ENCODE data around the gene PRR14L. TPM values are rescaled to one million over a fixed set of nuclear protein-coding genes. Genes with fewer than 3 reads are reported as not detected.

The PRR14L gene
- polyA plus RNA-seq, 1 donor from 2014 or later: 14.3 TPM

- Histone ChIP-seq H3K9me2 (ENCODE audit: insufficient read depth, low read length) (no peaks in the 10 kb centered on the region), H3K36me3 (ENCODE audit: insufficient read depth, low read length) (no peaks in the 10 kb centered on the region), H4K20me1 (ENCODE audit: insufficient read depth) (no peaks in the 10 kb centered on the region), H3K27ac (ENCODE audit: low read length) (no peak overlapping the region), H3K79me2 (replicated peaks; ENCODE audit: insufficient read depth, low read length) (peaks cover 28% of the 10 kb centered on the region), H3K4me3 (ENCODE audit: low read length) (no peak overlapping the region), H3K9me3 (ENCODE audit: low read length) (no peaks in the 10 kb centered on the region), H3F3A (ENCODE audit: insufficient read depth, low read length, poor library complexity, severe bottlenecking) (no peaks in the 10 kb centered on the region), H2AFZ (ENCODE audit: low read depth, low read length) (no peak overlapping the region), H3K4me2 (ENCODE audit: low read length) (no peak overlapping the region), H3K27me3 (ENCODE audit: insufficient read depth, low read depth, low read length) (no peaks in the 10 kb centered on the region), H3K9ac (ENCODE audit: low read length) (no peak overlapping the region)
- no peak for TF ChIP-seq RAD21 (conservative IDR thresholded peaks at IDR 0.05)
- no peak for TF ChIP-seq SMC3 (conservative IDR thresholded peaks at IDR 0.05; ENCODE audit: poor library complexity)
- no peak for TF ChIP-seq EP300 (conservative IDR thresholded peaks at IDR 0.05; ENCODE audit: poor library complexity, severe bottlenecking)
- no peak for TF ChIP-seq CTCF (IDR thresholded peaks at IDR 0.05; ENCODE audit: poor library complexity, severe bottlenecking)
- TF ChIP-seq MXI1 (conservative IDR thresholded peaks at IDR 0.05; ENCODE audit: poor library complexity, severe bottlenecking): no peak
- no peak for TF ChIP-seq REST (IDR thresholded peaks at IDR 0.05; ENCODE audit: borderline replicate concordance)
- TF ChIP-seq POLR2AphosphoS5 (IDR thresholded peaks at IDR 0.05): no peak
- no peak for TF ChIP-seq EZH2 (IDR thresholded peaks at IDR 0.05; ENCODE audit: borderline replicate concordance, insufficient read depth, low read length, poor library complexity, severe bottlenecking)
- no peak for TF ChIP-seq TAF1 (IDR thresholded peaks at IDR 0.05; ENCODE audit: low read depth)
Observed at GRCh38 chr22:31736458-31736857, 13.5 kb downstream of the PRR14L start.

GRCh38 chr22:31734512-31734911, 15.4 kb downstream of the PRR14L start:
- no peaks in the 10 kb centered on the region for H3F3A ChIP-seq (ENCODE audit: insufficient read depth, low read length, poor library complexity, severe bottlenecking)
- no peak overlapping the region for H3K4me2 ChIP-seq (ENCODE audit: low read length)
- no peaks in the 10 kb centered on the region for H4K20me1 ChIP-seq (ENCODE audit: insufficient read depth)
- no peaks in the 10 kb centered on the region for H3K36me3 ChIP-seq (ENCODE audit: insufficient read depth, low read length)
- no peaks in the 10 kb centered on the region for H3K9me2 ChIP-seq (ENCODE audit: insufficient read depth, low read length)
- no peak overlapping the region for H3K27ac ChIP-seq (ENCODE audit: low read length)
- H3K4me3 ChIP-seq (ENCODE audit: low read length): no peak overlapping the region
- no peak overlapping the region for H3K9ac ChIP-seq (ENCODE audit: low read length)
- H3K79me2 ChIP-seq (replicated peaks; ENCODE audit: insufficient read depth, low read length): peaks cover 31% of the 10 kb centered on the region
- H2AFZ ChIP-seq (ENCODE audit: low read depth, low read length): no peak overlapping the region
- no peaks in the 10 kb centered on the region for H3K27me3 ChIP-seq (ENCODE audit: insufficient read depth, low read depth, low read length)
- no peaks in the 10 kb centered on the region for H3K9me3 ChIP-seq (ENCODE audit: low read length)
- no peak for TF ChIP-seq EZH2 (IDR thresholded peaks at IDR 0.05; ENCODE audit: borderline replicate concordance, insufficient read depth, low read length, poor library complexity, severe bottlenecking)
- TF ChIP-seq MXI1 (conservative IDR thresholded peaks at IDR 0.05; ENCODE audit: poor library complexity, severe bottlenecking): no peak
- TF ChIP-seq TAF1 (IDR thresholded peaks at IDR 0.05; ENCODE audit: low read depth): no peak
- TF ChIP-seq POLR2AphosphoS5 (IDR thresholded peaks at IDR 0.05): no peak
- TF ChIP-seq SMC3 (conservative IDR thresholded peaks at IDR 0.05; ENCODE audit: poor library complexity): no peak
- TF ChIP-seq REST (IDR thresholded peaks at IDR 0.05; ENCODE audit: borderline replicate concordance): no peak
- no peak for TF ChIP-seq EP300 (conservative IDR thresholded peaks at IDR 0.05; ENCODE audit: poor library complexity, severe bottlenecking)
- TF ChIP-seq CTCF (IDR thresholded peaks at IDR 0.05; ENCODE audit: poor library complexity, severe bottlenecking): no peak
- no peak for TF ChIP-seq RAD21 (conservative IDR thresholded peaks at IDR 0.05)

Measured in neural cell (in vitro differentiated cells).